Central memory CD4-positive, alpha-beta T cell (primary cell): ENCODE measurements around the gene CCNQ.
A peak's percentile ranks its signal among the peaks of the same experiment; 100 is the strongest.

ENCODE experiments used
- DNase-seq: peaks from one replicate; pipeline ENCODE4 v3.0.0; 2022

The CCNQ gene

GRCh38 chrX:153572601-153573000, 26.3 kb downstream of the CCNQ start:
- no peak for DNase-seq

GRCh38 chrX:153571534-153571908, 27.4 kb downstream of the CCNQ start:
- DNase-seq = no peak

- no peak for DNase-seq
These were observed 29.5 kb downstream of the CCNQ start for GRCh38 chrX:153569475-153569874.

GRCh38 chrX:153568451-153569011, 30.4 kb downstream of the CCNQ start:
- DNase-seq = no peak

GRCh38 chrX:153565996-153566580, 32.9 kb downstream of the CCNQ start:
- no peak for DNase-seq

GRCh38 chrX:153564047-153564606, 34.8 kb downstream of the CCNQ start:
- DNase-seq = no peak

GRCh38 chrX:153562546-153562945, 36.4 kb downstream of the CCNQ start:
- no peak for DNase-seq

GRCh38 chrX:153561337-153561736, 37.6 kb downstream of the CCNQ start:
- DNase-seq = no peak

DNA sequence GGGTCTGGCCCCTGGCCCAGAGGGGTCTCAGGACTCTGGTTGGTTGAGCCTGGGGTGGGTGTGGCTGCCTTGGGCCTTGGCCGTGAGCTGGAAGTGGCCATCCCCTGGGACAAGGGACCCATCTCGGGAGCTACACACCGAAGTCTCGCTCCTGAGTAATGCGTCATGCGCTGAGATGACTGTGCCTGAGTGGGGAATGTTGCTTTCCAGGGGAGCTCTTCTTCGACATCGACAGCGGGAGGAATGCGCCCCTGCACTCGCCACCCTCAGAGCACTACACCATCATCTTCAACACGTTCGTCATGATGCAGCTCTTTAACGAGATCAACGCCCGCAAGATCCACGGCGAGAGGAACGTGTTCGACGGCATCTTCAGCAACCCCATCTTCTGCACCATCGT, 38.5 kb downstream of the CCNQ start:
- DNase-seq = no peak

GRCh38 chrX:153560000-153560399, 38.9 kb downstream of the CCNQ start:
- DNase-seq = no peak

DNA sequence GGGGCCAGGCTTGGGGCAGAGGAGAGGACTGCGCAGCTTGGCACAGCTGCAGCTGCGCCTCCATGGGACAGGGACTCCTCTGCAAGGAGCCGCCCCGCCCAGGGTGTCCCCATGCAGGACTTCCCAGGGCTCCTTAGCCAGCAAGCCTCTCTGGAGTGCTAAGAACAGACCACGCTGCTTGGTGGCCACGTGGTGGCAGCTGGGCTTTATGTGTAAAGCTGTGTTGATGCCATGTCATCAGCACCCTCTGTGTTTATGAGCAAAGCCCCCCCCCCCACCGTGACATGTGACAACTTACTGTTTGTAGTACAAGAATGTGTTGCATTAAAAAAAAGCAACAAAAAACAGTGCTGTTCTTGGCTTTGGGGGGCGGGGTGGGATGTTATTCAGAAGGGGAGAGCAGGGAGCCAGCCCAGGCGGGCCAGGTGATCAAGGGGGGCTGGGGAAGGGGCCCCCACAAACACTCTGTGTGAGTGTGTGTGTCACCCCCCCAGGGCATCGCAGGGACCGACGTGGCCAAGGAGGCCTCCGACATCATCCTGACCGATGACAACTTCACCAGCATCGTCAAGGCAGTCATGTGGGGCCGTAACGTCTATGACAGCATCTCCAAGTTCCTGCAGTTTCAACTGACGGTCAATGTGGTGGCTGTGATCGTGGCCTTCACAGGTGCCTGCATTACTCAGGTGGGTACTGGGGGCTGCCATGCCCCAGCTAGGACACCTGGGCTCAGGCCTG, 41.2 kb downstream of the CCNQ start:
- no peak for DNase-seq

- DNase-seq = no peak
These were observed 42.2 kb downstream of the CCNQ start for GRCh38 chrX:153556767-153557166.

DNA sequence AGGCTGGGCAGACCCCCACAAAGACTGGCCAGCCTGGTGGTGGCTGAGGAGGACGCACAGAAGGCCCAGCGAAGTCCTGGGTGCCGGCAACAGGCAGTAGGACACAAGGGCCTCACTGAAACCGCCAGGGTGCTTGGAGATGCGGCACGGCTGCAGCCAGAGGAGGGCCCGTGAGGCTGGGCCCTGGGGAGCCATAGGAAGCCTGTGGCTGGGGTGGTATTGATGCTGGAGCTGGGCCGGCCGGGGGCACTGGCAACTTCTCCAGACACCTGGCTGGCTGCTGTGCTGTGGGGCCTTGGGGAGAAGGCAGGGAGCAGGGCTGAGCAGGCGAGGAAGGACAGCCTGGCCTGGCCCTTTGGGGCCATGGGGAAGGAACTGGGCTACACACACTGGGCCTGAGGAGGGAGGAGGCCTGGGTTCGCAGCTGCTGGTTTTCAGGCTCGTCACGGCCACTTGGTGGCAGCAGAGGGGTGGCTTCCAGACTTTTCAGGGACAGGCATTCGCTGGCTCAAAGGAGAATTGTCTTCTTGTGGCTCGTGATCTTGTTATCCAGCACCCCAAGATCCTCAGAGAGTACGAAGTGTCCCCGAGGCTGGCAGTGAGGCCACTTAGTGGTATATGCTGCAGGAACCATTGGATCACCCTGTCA, 44.3 kb downstream of the CCNQ start:
- DNase-seq = peak; percentile 48

DNA sequence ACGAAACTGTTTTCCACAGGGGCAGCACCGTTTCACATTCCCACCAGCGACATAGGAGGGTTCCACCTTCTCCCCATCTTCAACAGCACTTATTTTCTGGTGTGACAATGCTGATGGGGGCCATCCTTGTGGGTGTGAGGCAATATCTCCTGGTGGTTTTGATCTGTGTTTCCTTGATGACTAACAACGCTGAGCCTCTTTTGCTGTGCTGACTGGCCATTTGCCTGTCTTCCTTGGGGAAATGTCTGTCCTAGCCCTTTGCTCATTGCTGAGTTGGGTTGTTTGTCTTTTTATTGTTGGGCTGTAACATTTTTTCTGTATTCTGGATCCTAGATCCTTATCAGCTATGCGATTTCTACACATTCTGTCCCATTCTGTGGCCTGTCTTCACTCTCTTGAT, 47.8 kb downstream of the CCNQ start:
- DNase-seq = no peak

GRCh38 chrX:153549807-153550206, 49.1 kb downstream of the CCNQ start:
- DNase-seq = no peak

- no peak for DNase-seq
These were observed 49.7 kb downstream of the CCNQ start for GRCh38 chrX:153549231-153549630.

- DNase-seq = no peak
These were observed 51.7 kb downstream of the CCNQ start for GRCh38 chrX:153547195-153547594.

- DNase-seq = no peak
These were observed 52.6 kb downstream of the CCNQ start for GRCh38 chrX:153546386-153546785.

DNA sequence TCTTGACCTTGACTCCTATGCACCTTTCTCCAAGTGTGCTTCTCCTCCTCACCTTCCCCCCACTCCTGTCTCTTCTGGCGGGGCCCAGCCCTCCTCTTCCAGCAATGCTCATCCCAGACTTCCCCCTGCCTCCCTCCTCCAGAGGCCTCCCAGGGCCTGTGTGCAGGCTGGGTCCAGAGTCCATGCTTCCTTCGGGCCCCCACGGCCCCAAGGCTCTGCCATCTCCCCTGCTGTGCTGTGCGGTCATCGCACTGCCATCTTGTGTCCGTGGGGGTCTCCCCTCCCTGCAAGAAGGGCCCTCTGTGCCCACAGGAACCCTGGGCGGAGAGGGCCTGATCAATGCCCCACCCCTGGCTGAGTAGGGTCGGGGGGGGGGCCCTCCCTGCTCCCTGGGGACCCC, 54.2 kb downstream of the CCNQ start:
- DNase-seq = no peak

DNA sequence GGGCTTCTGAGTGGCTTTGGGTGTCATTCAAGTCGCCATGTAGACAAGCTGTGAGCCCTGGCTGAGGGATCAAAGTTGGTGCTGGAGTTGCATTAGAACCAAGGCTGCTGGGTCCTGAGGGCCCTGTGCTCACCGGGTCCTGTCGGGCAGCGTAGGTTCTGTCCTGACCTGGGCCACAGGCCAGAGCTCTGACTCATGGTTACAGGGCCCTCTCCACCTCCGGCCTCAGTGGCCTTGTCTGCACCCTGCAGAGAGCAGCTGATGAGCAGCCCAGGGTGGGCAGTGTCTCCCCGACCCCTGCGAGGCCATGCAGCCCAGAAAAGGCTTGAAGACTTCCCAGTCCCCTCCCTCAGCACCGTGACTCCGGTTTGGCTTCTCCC, 59.0 kb downstream of the CCNQ start:
- no peak for DNase-seq

- DNase-seq = peak; percentile 36
These were observed 59.6 kb downstream of the CCNQ start for GRCh38 chrX:153539171-153539978.

GRCh38 chrX:153538424-153538823, 60.5 kb downstream of the CCNQ start:
- DNase-seq = no peak
